GM12891 (cell line): ENCODE data around the gene GEMIN4.

Experiments used
- DNase-seq: peaks from one replicate; pipeline ENCODE4 v3.0.0; 2011; ENCODE audit warnings: low spot score; ENCODE audit not compliant: insufficient read length
- FAIRE-seq: peaks from 2 replicates; lab custom pipeline; 2011; peaks lifted over from hg19 to GRCh38; lab: Jason Lieb, UNC
- PAX5 ChIP-seq: IDR thresholded peaks from 2 replicates; pipeline ENCODE4 v1.6.1; 2011; ENCODE audit warnings: low read length, moderate library complexity, mild to moderate bottlenecking; ENCODE audit not compliant: insufficient read depth, severe bottlenecking
- POLR2A ChIP-seq: IDR thresholded peaks from 2 replicates; pipeline ENCODE4 v1.6.1; 2011; ENCODE audit warnings: low read depth, low read length, control low read depth
- POLR2AphosphoS5 ChIP-seq: IDR thresholded peaks from 2 replicates; pipeline ENCODE4 v1.6.1; 2011; ENCODE audit warnings: low read depth, low read length, control low read depth
- POU2F2 ChIP-seq: IDR thresholded peaks from 2 replicates; pipeline ENCODE4 v1.6.1; 2011; ENCODE audit warnings: low read depth, mild to moderate bottlenecking, control low read depth, low read length, moderate library complexity
- SPI1 ChIP-seq: IDR thresholded peaks from 2 replicates; pipeline ENCODE4 v1.6.1; 2011; ENCODE audit warnings: low read depth, low read length, control low read depth
- TAF1 ChIP-seq: IDR thresholded peaks from 2 replicates; pipeline ENCODE4 v1.6.1; 2011; ENCODE audit warnings: low read depth, low read length, control low read depth

GEMIN4 gene

DNA sequence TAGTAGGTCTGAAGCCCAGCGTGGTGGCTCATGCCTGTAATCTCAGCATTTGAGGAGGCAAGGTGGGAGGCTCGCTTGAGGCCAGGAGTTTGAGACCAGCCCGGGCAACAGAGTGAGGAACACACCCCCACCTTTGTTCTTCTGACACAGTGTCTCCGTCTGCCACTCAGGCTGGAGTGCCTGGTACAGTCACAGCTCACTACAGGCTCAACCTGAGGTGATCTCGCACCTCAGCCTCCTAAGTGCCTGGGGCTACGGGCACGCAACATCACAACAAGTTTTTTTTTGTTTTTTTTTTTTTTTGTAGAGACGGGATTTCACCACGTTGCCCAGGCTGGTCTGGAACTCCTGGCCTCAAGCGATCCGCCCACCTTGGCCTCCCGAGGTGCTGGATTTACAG lies 26.3 kb downstream of the GEMIN4 start:
- DNase-seq (no peak), FAIRE-seq (no peak)
- TF ChIP-seq PAX5 (no peak), POLR2A (no peak), POU2F2 (no peak), TAF1 (no peak), POLR2AphosphoS5 (no peak), SPI1 (no peak)

DNA sequence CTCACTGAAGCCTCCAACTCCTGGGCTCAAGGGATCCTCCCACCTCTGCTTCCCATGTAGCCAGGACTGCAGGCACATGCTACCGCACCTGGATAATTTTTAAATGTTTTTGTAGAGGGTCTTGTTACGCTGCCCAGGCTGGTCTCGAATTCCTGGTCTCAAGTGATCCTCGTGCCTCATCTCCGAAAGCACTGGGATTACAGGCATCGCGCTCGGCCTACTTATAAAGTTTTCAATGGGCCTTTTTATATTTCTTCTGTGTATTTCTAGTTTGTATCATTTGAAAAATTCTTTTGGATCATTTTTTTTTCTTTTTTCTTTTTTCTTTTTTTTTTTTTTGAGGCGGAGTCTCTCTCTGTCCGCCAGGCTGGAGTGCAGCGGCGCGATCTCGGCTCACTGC lies 27.0 kb downstream of the GEMIN4 start:
- TF ChIP-seq POLR2A (no peak), PAX5 (no peak), SPI1 (no peak), POLR2AphosphoS5 (no peak), POU2F2 (no peak), TAF1 (no peak)
- FAIRE-seq, result no peak
- no peak for DNase-seq

DNA sequence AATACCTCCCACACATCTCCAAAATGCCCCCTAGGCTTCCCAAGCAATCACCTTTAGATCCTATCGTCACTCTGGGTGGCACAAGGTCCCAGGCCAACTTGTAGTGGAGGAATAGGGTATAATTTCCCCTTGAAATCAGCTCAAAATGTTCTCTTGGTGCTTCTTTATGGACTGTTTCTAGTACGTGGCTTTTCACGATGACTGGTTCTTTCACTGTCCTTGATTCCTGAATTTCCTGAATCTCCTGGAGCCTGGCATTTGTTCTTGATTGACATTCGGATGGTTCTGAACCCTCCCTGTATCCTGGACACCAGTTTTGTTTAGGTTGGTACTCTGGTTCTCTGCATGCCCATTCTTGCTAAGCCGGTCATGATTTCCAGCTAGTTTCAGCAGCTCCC lies 30.5 kb downstream of the GEMIN4 start:
- TF ChIP-seq SPI1, result no peak
- no peak for TF ChIP-seq POLR2AphosphoS5
- TF ChIP-seq TAF1, result no peak
- TF ChIP-seq POU2F2, result no peak
- no peak for TF ChIP-seq POLR2A
- TF ChIP-seq PAX5, result no peak
- DNase-seq (no peak), FAIRE-seq (no peak)

DNA sequence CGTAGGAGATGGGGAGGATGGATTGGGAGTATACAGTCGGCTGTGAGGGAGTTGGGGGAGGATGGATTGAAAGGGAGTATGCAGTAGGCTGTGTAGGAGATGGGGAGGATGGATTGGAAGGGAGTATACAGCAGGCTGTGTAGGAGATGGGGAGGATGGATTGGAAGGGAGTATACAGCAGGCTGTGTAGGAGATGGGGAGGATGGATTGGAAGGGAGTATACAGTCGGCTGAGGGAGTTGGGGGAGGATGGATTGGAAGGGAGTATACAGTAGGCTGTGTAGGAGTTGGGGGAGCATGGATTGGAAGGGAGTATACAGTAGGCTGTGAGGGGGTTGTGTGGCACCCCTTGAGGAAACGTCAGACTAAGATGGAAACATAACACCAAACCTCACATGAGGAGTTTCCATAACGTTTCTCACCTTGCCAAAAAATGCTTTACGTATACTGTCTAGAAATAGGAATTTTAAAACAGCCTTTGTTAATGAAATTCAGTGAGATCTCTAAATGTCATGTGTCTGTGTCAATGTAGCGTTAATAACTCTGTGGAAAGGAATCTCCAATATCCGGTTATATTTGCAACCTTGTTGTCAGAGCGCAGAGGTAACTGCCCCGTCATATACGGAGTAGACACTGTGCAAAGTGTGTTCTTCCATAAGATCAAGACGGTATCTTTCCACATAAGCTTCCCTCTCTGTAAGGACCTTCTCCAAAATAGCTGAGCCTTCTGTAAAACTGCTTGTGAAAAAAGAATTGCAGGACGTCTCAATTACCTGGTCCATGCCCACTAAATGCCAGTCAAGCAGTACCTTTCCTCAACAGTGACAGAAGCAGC lies 31.1 kb downstream of the GEMIN4 start:
- DNase-seq (no peak), FAIRE-seq (no peak)
- TF ChIP-seq SPI1 (no peak), TAF1 (no peak), POLR2A (no peak), POLR2AphosphoS5 (no peak), PAX5 (no peak), POU2F2 (no peak)

GRCh38 chr17:718075-718474 lies 34.0 kb downstream of the GEMIN4 start:
- no peak for TF ChIP-seq POU2F2
- no peak for FAIRE-seq

GRCh38 chr17:708132-708531 lies 43.9 kb downstream of the GEMIN4 start:
- FAIRE-seq, result no peak
- DNase-seq, result no peak
- TF ChIP-seq SPI1 (no peak), POLR2AphosphoS5 (no peak), POLR2A (no peak), POU2F2 (no peak), TAF1 (no peak), PAX5 (no peak)

More at GRCh38 chr17:718075-718474, 34.0 kb downstream of the GEMIN4 start:
- DNase-seq, result no peak

DNA sequence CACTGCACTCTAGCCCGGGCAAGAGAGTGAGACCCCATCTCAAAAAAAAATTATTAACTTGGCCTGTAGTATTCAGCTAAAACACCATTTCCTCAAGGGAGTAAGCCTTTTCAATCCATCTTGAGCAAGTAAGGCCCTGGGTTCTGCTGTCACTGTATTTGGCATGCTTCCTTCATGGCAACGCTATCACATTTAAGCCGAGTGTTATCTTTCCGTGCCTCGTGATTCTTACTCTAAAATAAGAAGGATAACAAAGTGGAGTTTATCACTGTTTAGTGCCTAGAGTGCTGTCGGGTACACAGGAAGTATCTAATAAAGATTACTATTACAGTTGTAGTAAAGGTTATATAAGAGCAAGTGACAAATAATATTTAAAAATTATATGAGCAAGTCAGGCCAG lies 46.2 kb downstream of the GEMIN4 start:
- TF ChIP-seq SPI1 (no peak), PAX5 (no peak), TAF1 (no peak), POU2F2 (no peak), POLR2A (no peak), POLR2AphosphoS5 (no peak)
- FAIRE-seq (no peak), DNase-seq (no peak)

GRCh38 chr17:705011-705410 lies 47.1 kb downstream of the GEMIN4 start:
- FAIRE-seq, result no peak
- TF ChIP-seq PAX5 (no peak), TAF1 (no peak), POLR2A (no peak), SPI1 (no peak), POLR2AphosphoS5 (no peak), POU2F2 (no peak)
- DNase-seq, result no peak

DNA sequence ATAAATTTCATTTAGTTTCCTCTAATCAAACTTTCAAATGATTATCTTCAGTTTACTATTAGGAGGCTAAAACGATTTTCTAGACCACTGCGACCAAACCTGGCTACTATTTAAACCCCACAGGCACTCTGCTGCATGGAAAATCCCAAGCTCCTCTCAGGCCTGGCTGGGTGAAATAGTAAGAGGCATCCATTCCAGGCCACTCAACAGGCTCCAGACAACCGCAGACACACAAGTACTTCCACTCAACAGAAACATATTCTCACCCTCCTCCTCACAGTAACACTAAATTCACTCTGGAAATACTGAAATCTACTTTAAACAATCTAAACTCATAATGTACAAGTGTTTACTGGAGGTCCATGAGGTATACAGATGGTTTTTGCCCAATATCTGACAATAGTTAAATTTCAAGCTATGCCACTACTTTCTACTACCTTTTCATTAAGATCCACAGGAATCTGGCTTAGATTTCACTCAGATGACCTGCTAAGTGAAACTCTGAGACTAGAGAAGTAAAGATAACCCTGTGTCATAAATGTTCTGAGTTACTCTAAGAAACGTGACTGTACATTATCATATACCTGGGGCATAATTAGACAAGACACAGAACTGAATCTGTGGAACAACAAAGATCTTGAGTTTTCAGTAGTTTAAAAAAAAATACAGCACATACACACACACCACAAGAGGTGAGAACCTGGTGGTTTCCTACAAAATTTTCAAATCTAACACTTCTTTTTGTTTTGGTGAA lies 47.8 kb downstream of the GEMIN4 start:
- no peak for FAIRE-seq
- TF ChIP-seq SPI1 (no peak), POLR2A (no peak)
- DNase-seq, result no peak

GRCh38 chr17:703081-703875 lies 48.8 kb downstream of the GEMIN4 start:
- FAIRE-seq (no peak), DNase-seq (no peak)
- TF ChIP-seq POLR2A (no peak), SPI1 (no peak), POU2F2 (no peak), PAX5 (no peak), TAF1 (no peak), POLR2AphosphoS5 (no peak)
